HG02588 (cell line): ENCODE measurements around the gene COL6A5.

Experiments
- ATAC-seq: cut with Tn5 transposase; IDR thresholded peaks from one replicate; pipeline ENCODE4 v1.9.1; 2021; ENCODE audit warnings: mild to moderate bottlenecking, moderate library complexity; ENCODE audit not compliant: unreplicated experiment

The COL6A5 gene

DNA sequence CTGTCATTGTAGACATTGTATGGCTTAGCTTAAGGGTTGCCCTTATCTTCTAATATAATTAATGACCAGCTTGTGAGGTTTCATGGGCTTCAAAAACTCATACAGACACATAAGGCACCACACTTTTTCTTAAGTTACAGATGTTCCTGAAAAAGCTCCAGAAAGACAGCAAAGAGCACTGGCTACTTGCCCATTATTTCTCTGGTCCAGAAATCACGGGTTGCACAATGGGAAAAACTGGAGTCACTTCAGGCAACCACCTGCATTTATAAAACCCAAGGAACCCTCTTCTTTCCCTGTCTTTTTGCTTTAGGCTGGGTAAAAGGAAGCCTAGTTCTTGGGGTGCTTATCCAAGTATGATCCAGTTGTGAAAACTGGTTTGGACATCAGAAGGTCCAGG is 169.2 kb downstream of the COL6A5 start:
- no peak for ATAC-seq

DNA sequence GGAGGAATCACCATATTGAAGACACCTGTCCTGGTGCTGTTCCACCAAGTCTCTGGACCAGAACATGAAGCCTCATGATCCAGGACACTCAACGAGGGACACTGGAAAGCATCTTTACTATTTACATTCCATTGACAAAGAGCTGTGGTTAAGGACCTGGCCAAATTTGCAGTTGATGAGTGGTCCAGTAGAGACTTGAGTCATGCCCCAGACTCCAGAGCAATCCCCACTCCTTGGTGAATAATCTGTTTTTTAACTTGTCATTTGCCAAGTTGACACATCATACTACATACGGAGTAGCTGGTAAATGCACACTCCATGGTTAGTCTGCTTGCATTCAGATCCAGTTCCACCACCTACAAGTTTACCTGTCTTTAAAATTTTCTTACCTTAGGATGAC is 170.3 kb downstream of the COL6A5 start:
- no peak for ATAC-seq

DNA sequence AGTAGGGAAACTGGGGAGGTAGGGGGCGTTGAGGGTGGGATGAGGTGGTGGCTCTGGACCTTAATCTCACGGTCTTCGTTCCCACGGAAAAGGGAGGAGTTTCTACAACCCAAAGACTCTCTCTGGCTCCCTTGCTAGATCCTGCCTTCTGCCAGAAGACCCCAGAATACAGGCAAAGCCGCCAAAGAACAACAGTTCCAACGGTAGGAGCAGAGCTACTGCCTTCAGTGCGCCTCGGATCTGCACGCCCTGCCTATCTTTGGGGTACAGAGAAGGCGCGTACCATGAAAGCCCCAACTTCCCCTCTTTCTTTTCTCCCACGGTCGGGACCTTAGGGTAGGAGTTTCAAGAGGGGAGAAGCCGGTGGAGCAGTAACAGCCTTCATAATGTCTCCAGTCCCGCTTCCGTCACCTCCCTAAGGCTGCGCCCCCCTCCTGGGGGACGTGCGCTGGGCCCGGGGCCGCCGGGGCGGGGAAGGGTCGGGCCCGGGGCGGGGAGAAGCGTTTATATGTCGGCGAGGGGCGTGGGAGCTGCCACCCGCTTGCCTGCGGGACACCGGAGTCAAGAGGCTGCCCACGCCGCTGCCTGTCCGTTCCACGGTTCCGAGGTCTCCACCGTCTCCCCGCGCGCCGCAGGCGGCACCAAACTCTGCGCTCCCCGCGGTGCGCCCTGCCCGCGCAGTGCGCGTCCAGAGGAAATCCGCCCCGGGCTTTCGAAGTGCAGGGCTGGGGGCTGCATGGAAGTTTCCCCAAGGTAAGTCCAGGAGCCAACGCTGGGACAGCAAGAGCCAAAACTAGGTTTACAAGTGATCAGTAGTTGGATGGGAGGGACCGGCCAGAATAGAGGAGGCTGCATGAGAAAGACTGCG is 171.4 kb downstream of the COL6A5 start, which contains the start of gene COL6A6:
Gene COL6A6, plus strand, starts transcription at position 533 of the 868 bp plus-strand sequence. CDS start 43,188 bp downstream, outside the sequence.
- ATAC-seq = no peak

DNA sequence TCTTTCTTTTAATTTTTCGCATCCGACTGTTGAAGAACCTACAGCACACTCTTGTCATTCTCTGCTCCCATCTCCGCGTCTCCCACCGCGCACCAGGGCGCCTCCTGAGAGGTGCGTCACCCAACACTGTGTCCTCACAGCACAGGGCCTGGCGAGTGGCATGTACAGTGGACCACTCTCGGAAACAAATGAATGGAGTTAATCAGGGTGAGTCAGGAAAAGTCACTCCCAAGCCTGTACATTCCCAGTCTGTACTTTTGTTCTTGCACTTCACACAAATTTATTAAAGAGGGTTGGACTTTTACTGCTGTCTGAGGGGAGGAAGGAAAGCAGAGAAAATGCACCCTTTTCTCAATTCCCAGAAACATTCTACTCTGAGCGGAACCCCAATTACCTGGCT is 172.1 kb downstream of the COL6A5 start:
- ATAC-seq = no peak

DNA sequence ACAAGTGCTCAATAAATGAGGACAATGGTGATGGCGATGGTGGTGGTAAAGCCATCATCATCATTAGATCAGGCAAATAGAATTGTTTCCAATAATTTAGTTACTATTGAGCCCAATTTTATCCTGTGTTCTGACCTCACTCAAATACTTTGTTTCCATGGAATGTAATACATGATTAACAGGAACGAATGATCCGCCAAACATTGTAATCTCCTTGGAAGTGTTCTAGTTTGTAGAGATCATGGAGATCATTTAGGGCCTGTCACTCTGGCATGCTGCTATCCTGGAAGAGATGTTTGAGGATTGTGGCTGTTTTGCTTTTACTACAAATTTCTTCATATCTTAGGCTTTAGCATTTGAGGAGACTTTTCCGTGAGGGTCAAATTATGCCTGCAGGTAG is 174.3 kb downstream of the COL6A5 start:
- ATAC-seq = no peak

DNA sequence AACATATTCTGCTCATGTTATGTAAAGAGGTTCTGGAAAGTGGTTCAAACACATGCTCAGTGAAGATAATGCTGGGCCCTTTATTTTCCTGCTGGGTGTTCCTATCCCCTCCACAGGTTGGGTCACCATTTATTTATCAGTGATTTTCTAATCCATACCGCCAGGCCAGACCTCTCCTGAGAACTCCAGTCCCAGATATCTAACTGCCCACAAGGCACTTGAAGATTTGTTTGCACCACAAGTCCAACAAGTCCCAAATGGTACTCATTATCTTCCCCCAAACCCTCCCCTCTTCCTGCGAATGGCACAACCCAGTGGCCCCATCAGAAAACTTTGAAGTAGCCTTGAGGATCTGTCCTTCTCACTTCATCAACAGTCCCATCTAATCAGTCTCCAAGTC is 176.9 kb downstream of the COL6A5 start:
- ATAC-seq = no peak

DNA sequence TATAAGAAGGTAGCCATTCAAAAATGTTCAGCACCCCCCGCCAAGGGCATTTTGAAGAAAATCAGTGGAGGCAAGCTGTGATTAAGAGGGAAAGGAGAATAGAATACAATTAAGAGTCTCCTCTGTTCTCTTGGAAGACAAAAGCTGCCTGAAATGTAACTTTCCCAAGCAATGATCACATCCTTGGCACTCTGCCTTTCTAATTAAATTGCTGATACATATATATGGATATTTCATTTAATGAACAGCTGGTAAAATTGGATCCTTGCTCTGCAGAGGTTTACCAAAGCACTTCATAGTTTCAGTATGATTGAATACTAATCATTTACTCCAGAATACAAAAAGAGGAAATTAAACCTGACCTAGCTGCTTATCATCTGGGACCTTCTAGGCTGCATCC is 182.0 kb downstream of the COL6A5 start:
- no peak for ATAC-seq

DNA sequence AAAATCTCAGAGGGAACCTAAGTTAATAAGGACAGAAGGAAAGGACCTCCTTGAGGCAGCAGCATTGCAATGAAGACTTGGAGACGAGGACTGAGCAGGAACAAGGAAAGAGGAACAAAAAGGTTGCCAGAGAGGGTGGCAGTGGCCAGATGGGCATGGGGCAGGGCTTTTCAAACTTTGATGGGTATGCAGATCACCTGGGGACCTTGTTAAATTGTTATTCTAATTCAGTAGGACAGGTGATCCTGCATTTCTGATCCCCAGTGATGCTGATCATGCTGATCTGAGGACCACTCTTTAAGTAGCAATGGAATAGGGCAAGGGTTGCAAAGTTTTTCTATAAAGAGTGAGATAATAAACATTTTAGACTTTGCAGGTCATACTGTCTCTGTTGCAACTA is 182.6 kb downstream of the COL6A5 start:
- no peak for ATAC-seq

DNA sequence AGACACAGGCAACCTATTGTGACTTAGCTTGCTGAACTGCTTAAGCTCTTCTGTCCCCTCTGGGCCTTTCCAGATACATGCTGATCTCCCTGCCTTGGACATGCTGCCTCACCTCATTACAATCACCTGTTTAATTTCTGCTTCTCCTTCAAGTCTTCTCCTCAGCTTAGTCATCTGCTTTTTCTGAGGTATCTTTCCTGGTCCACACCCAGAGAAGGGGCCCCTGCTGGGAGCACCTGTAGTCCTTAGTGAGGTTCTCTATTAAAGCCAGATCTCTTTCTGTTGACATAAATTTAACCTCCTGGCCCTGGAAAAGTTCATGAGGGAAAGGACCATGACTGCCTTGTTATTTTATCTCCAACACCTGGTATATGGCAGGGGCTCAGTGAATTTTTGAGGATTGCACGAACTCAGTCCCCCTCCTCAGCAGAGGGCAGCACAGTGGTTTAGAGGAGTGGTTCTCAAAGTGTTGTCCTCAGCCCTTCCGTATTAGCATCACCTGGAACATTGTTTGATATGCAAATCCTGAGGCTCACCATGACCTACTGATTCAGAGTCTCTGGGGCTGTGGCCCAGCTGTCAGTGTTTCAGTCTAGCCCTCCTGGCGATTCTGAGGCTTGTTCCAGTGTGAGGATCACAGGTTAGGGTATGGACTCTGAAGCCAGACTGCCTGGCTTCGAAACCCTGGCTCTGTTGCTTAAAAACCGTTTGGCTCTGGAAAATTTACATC is 184.2 kb downstream of the COL6A5 start:
- ATAC-seq = no peak

DNA sequence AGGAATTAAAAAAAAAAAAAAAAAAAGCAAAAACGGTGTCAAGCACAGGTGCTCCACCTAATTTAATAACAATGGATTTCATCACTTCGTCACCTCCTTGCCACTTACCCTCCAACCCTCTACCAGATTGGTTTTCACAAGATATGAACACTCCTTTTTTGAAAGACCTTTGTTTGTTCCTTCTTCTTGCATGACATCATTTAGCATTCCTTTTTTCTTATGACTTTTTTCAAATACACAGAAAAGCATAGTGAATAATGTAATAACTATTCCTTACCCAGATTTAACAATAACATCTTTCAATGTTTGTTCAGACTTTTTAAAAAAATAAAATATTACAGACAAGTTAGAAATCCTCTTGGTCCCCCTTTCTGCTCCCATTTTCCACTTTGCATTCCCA is 187.8 kb downstream of the COL6A5 start:
- ATAC-seq = no peak
